Lung (tissue), 12 donors: ENCODE data around the gene TNFRSF19. TPM values are rescaled to one million over a fixed set of nuclear protein-coding genes. Genes with fewer than 3 reads are reported as not detected.

Experiments used
- ATAC-seq: fragments of 200-7000 bp; cut with Tn5 transposase; one replicate; pipeline ENCODE4 v1.9.1; 2020; ENCODE audit warnings: moderate number of reproducible peaks; ENCODE audit not compliant: insufficient read depth, low FRiP score
- DNase-seq, 3 donors: peaks; one replicate each; pipeline ENCODE4 v3.0.0-alpha.2; 2013 to 2017
- H3K27ac ChIP-seq, 2 donors: one replicate each; pipeline ENCODE4 v1.5.1; 2013; ENCODE audit warnings: mild to moderate bottlenecking in 2 of 2, moderate library complexity in 2 of 2, control low read depth in 1 of 2, inconsistent platforms in 1 of 2, low read depth in 1 of 2, low read length in 1 of 2
- H3K27me3 ChIP-seq, 3 donors: one replicate each; pipeline ENCODE4 v1.5.1; 2013; ENCODE audit warnings: low read length in 2 of 3; ENCODE audit not compliant: control insufficient read depth in 3 of 3, insufficient read depth in 3 of 3
- H3K36me3 ChIP-seq, 4 donors: one replicate each; pipeline ENCODE4 v1.5.1; 2013; ENCODE audit warnings: low read length in 4 of 4, mild to moderate bottlenecking in 1 of 4, moderate library complexity in 1 of 4; ENCODE audit not compliant: control insufficient read depth in 4 of 4, insufficient read depth in 4 of 4
- H3K4me1 ChIP-seq, 5 donors: one replicate each; pipeline ENCODE4 v1.5.1; 2013; ENCODE audit warnings: low read length in 5 of 5, mild to moderate bottlenecking in 2 of 5, moderate library complexity in 1 of 5; ENCODE audit not compliant: control insufficient read depth in 5 of 5, insufficient read depth in 5 of 5
- H3K4me3 ChIP-seq: one replicate; pipeline ENCODE4 v1.5.1; 2013; ENCODE audit warnings: mild to moderate bottlenecking, control low read depth, moderate library complexity
- H3K9ac ChIP-seq, 2 donors: one replicate each; pipeline ENCODE4 v1.5.1; 2013; ENCODE audit warnings: low read length in 2 of 2, control low read depth in 1 of 2; ENCODE audit not compliant: insufficient read depth in 1 of 2
- H3K9me3 ChIP-seq, 4 donors: one replicate each; pipeline ENCODE4 v1.5.1; 2013; ENCODE audit warnings: low read length in 3 of 4, mild to moderate bottlenecking in 1 of 4, moderate library complexity in 1 of 4; ENCODE audit not compliant: control insufficient read depth in 4 of 4, insufficient read depth in 3 of 4
- WGBS, 2 donors: extraction: QIAGEN DNeasy Blood & Tissue Kit; methylation state at CpG; one replicate each; pipeline ENCODE4 v1.1.7; 2013; 5-methylcytosine and 5-hydroxymethylcytosine counted together
- polyA plus RNA-seq, 2 donors: library from polyadenylated mRNA; stranded (reverse); fragments of 200-250 nt; gene quantifications; one replicate each; pipeline ENCODE4 v1.2.1, GENCODE V29; 2013
- total RNA-seq, 2 donors: library from RNA; depleted of rRNA in 1 of 2; stranded (reverse); fragments of >200 nt in 1 of 2; gene quantifications; one replicate each; pipeline ENCODE4 v1.2.1, GENCODE V29; 2014 to 2021
- TF ChIP-seq, protein P1 (sequence below): IDR thresholded peaks from 2 replicates; pipeline ENCODE4 v1.5.1; 2012; ENCODE audit warnings: mild to moderate bottlenecking; ENCODE audit errors: control extremely low read depth, extremely low read depth
- donor health status: control.
- donor health status: control.
- donor health status: Bipolar disorder and iron deficiency.
- donor health status: healthy.
- donor health status: DM: yes; HTN: yes; CAD: no.

Gene TNFRSF19
- total and polyA plus RNA-seq, 4 donors: 9.5 to 68.0 (median 34.7) TPM

- H3K4me3 ChIP-seq: no peak overlapping the region
- no peaks in the 10 kb centered on the region for H3K36me3 ChIP-seq
- no peak overlapping the region for H3K27ac ChIP-seq
- DNase-seq: no peak
- peaks cover 0 to 5% (median 0%) of the 10 kb centered on the region in 4 donors for H3K9me3 ChIP-seq
- no peak for ATAC-seq
- H3K9ac ChIP-seq: no peak overlapping the region
- H3K4me1 ChIP-seq: peaks cover 0 to 16% (median 11%) of the 10 kb centered on the region in 5 donors
- TF ChIP-seq, protein P1, sequence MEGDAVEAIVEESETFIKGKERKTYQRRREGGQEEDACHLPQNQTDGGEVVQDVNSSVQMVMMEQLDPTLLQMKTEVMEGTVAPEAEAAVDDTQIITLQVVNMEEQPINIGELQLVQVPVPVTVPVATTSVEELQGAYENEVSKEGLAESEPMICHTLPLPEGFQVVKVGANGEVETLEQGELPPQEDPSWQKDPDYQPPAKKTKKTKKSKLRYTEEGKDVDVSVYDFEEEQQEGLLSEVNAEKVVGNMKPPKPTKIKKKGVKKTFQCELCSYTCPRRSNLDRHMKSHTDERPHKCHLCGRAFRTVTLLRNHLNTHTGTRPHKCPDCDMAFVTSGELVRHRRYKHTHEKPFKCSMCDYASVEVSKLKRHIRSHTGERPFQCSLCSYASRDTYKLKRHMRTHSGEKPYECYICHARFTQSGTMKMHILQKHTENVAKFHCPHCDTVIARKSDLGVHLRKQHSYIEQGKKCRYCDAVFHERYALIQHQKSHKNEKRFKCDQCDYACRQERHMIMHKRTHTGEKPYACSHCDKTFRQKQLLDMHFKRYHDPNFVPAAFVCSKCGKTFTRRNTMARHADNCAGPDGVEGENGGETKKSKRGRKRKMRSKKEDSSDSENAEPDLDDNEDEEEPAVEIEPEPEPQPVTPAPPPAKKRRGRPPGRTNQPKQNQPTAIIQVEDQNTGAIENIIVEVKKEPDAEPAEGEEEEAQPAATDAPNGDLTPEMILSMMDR: no peak
- no peaks in the 10 kb centered on the region for H3K27me3 ChIP-seq
- WGBS, 2 donors: 87 to 89% methylated on average over 5 of the region's 5 CpGs
These were observed 13.2 kb upstream of the TNFRSF19 start for GRCh38 chr13:23557043-23557442.

DNA sequence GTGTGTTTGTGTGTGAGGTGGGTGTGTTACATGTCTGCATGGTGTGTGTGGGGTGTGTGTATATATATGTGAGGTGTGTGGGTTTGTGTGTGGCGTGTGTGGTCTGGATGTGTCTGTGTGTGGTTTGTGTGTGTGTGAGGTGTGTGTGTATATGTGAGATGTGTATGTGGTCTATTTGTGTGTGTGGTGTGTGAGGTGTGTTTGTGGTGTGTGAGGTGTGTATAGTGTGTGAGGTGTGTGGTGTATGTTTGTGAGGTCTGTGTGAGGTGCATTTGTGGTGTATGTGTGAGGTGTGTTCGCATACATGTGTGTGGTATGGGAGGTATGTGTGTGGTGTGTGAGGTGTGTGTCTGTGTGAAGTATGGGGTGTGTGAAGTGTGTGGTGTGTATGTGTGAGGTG is 12.5 kb upstream of the TNFRSF19 start:
- no peak for ATAC-seq
- peaks cover 0 to 16% (median 9%) of the 10 kb centered on the region in 5 donors for H3K4me1 ChIP-seq
- peak overlapping the region in 1 of 2 donors; percentile 90 for H3K27ac ChIP-seq
- TF ChIP-seq, protein P1: no peak
- peaks cover 0 to 5% (median 0%) of the 10 kb centered on the region in 4 donors for H3K9me3 ChIP-seq
- no peaks in the 10 kb centered on the region for H3K27me3 ChIP-seq
- H3K4me3 ChIP-seq: no peak overlapping the region
- no peak overlapping the region for H3K9ac ChIP-seq
- no peak for DNase-seq
- no peaks in the 10 kb centered on the region for H3K36me3 ChIP-seq
- 97 to 98% methylated on average over 2 of the region's 2 CpGs for WGBS, 2 donors

- Histone ChIP-seq H3K4me3 (no peak overlapping the region), H3K4me1 (peaks cover 0 to 23% (median 9%) of the 10 kb centered on the region in 5 donors), H3K9ac (peak overlapping the region in 1 of 2 donors; percentile 40), H3K9me3 (peaks cover 0 to 5% (median 0%) of the 10 kb centered on the region in 4 donors), H3K27me3 (no peaks in the 10 kb centered on the region), H3K36me3 (no peaks in the 10 kb centered on the region), H3K27ac (peak overlapping the region; percentile 90 to 91)
- TF ChIP-seq, protein P1: no peak
- DNase-seq: peak; percentile 62 to 86 (median 78)
- 29 to 32% methylated on average over 14 of the region's 14 CpGs for WGBS, 2 donors
- peak; percentile 77 for ATAC-seq
These were observed 11.3 kb upstream of the TNFRSF19 start for GRCh38 chr13:23558675-23559536.
